IPS-20b (cell line): ENCODE measurements around the gene MAFB.

Experiments used
- H3K27ac ChIP-seq: one replicate; pipeline ENCODE4 v1.5.1; 2013; ENCODE audit warnings: low read length
- H3K27me3 ChIP-seq: 2 replicates; pipeline ENCODE4 v1.6.1; 2013; ENCODE audit warnings: mild to moderate bottlenecking, low read length, inconsistent platforms; ENCODE audit not compliant: insufficient read depth
- H3K36me3 ChIP-seq: 2 replicates; pipeline ENCODE4 v1.6.1; 2013; ENCODE audit warnings: low read depth, mild to moderate bottlenecking, inconsistent platforms, low read length, moderate library complexity; ENCODE audit not compliant: insufficient read depth
- H3K4me1 ChIP-seq: 2 replicates; pipeline ENCODE4 v1.6.1; 2013; ENCODE audit warnings: mild to moderate bottlenecking, control low read depth, inconsistent platforms, low read length, moderate library complexity; ENCODE audit not compliant: insufficient read depth
- H3K4me3 ChIP-seq: 2 replicates; pipeline ENCODE4 v1.5.1; 2013; ENCODE audit warnings: mild to moderate bottlenecking, low read length, inconsistent platforms
- H3K9ac ChIP-seq: 2 replicates; pipeline ENCODE4 v1.6.1; 2013; ENCODE audit warnings: low read depth, mild to moderate bottlenecking, inconsistent platforms, low read length, moderate library complexity
- H3K9me3 ChIP-seq: 2 replicates; pipeline ENCODE4 v1.6.1; 2013; ENCODE audit warnings: mild to moderate bottlenecking, low read depth, low read length, inconsistent platforms; ENCODE audit not compliant: insufficient read depth

Gene MAFB

GRCh38 chr20:40679184-40679583 is 9.9 kb downstream of the MAFB start:
- no peak overlapping the region for H3K9ac ChIP-seq
- no peak overlapping the region for H3K27ac ChIP-seq
- no peaks in the 10 kb centered on the region for H3K36me3 ChIP-seq
- H3K4me1 ChIP-seq: no peaks in the 10 kb centered on the region
- no peaks in the 10 kb centered on the region for H3K9me3 ChIP-seq
- no peak overlapping the region for H3K4me3 ChIP-seq
- H3K27me3 ChIP-seq: peaks cover 82% of the 10 kb centered on the region

DNA sequence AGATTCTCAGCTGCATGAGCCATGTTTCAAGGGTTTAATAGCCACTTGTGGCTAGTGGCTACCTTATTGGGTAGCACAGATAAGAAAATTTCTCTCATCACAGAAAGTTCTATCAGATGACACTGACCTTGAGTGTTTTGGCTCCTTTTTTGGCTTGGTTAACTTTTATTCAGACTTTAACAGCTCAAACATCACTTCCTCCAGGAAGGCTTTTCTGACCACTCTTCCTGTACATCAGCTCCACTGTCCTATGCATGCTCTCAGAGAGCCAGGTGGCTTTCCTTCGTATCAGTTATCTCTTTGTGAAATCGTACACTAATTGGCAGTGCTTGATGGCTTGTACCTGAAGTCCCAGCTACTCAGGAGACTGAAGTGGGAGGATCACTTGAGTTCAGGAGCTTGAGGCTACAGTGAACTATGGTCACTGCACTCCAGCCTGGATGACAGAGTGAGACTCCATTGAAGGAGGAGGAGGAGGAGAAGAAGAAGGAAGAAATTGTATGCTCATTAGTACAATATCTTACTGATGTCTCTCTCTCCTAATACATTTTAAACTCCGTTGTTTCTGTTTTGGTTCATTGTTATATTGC is 10.7 kb downstream of the MAFB start:
- H3K36me3 ChIP-seq: no peaks in the 10 kb centered on the region
- no peaks in the 10 kb centered on the region for H3K4me1 ChIP-seq
- H3K9ac ChIP-seq: no peak overlapping the region
- H3K27ac ChIP-seq: no peak overlapping the region
- no peak overlapping the region for H3K4me3 ChIP-seq
- peaks cover 75% of the 10 kb centered on the region for H3K27me3 ChIP-seq
- H3K9me3 ChIP-seq: no peaks in the 10 kb centered on the region

DNA sequence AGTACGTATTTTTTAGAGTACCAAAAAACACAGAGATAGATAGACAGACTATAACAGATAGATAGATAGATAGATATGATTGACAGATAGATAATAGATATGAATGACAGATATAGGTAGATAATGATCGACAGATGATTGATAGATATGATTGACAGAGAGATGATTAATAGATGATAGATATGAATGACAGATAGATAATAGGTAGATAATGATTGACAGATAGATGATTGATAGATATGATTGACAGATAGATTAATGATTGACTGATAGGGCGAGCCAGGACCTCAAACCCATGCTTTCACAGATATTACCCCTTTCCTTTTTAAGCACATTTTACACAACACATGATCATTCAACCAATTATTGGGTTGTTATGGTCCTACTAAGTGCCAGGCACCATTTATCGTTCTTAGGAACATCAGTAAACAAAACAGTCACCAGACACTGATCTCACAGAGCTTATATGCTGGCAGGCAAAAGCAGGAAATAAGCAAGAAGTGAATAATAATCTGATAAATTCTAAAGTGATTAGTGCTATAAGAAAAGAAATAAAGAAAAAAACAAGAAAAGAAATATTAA is 11.6 kb downstream of the MAFB start:
- H3K27ac ChIP-seq: no peak overlapping the region
- H3K4me3 ChIP-seq: no peak overlapping the region
- no peak overlapping the region for H3K9ac ChIP-seq
- H3K27me3 ChIP-seq: peaks cover 75% of the 10 kb centered on the region
- H3K9me3 ChIP-seq: no peaks in the 10 kb centered on the region
- H3K4me1 ChIP-seq: no peaks in the 10 kb centered on the region
- H3K36me3 ChIP-seq: no peaks in the 10 kb centered on the region

- Histone ChIP-seq H3K27ac (no peak overlapping the region), H3K4me1 (no peaks in the 10 kb centered on the region), H3K9me3 (no peaks in the 10 kb centered on the region), H3K27me3 (peaks cover 67% of the 10 kb centered on the region), H3K36me3 (no peaks in the 10 kb centered on the region), H3K4me3 (no peak overlapping the region), H3K9ac (no peak overlapping the region)
Observed at GRCh38 chr20:40676491-40677269, 12.4 kb downstream of the MAFB start.

DNA sequence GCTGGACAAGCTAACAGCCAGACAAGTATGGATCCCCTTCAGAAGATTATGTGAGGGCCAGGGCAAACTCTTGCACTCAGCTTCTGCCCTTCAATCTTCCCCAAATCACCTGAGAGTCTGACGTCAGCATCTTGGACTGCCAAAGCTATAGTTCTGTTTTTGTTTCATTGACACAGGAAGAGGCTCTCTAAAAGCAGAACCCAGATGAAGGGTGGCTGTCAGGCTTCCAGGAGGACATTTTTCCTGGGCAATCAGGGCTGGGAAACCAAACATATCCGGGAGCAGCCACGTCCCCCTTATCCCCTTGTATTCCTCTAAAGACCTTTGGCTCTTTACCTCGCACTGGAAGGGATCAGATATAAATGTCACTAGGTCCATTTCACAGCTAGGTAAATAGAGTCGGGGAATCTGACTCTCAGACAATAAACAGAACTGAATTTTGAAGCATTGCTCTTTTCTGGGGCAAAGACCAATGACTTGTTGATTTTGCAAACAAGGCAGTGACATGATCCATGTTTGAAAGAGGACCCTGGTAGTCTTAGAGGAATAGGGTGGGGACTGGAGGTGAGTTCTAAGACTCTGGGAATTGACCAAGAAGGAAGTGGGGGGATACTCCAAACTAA is 13.3 kb downstream of the MAFB start:
- Histone ChIP-seq H3K4me1 (no peaks in the 10 kb centered on the region), H3K27ac (no peak overlapping the region), H3K9ac (no peak overlapping the region), H3K9me3 (no peaks in the 10 kb centered on the region), H3K27me3 (peaks cover 57% of the 10 kb centered on the region), H3K36me3 (no peaks in the 10 kb centered on the region), H3K4me3 (no peak overlapping the region)

GRCh38 chr20:40673442-40673841 is 15.6 kb downstream of the MAFB start:
- Histone ChIP-seq H3K27me3 (peaks cover 35% of the 10 kb centered on the region; the same call in 1 of the 2 replicates), H3K4me1 (no peaks in the 10 kb centered on the region), H3K9ac (no peak overlapping the region), H3K27ac (no peak overlapping the region), H3K36me3 (no peaks in the 10 kb centered on the region), H3K9me3 (no peaks in the 10 kb centered on the region), H3K4me3 (no peak overlapping the region)

DNA sequence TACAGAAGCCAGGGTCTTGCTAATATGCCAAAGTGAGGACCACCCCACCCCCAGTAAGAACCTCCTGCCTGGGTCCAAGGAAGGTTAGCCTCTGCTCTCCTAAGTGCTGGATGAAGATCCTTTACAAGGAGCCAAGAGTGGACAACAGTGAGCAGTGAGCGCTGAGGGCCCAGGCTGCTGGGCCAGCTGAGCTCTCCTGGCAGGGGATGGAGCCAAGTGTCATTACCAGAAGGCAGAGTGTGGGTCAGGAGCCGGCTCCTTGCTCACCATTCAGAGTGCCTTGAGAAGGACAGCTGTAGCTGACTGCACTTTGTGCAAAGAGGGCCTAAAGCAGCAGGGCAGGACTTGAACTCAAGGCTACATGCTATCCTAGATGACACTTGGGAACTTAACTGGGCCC is 16.9 kb downstream of the MAFB start:
- Histone ChIP-seq H3K4me3 (no peak overlapping the region), H3K4me1 (no peaks in the 10 kb centered on the region), H3K9ac (no peak overlapping the region), H3K9me3 (no peaks in the 10 kb centered on the region), H3K27me3 (peaks cover 28% of the 10 kb centered on the region; the same call in 1 of the 2 replicates), H3K36me3 (no peaks in the 10 kb centered on the region), H3K27ac (no peak overlapping the region)

- H3K9ac ChIP-seq: no peak overlapping the region
- no peaks in the 10 kb centered on the region for H3K4me1 ChIP-seq
- no peaks in the 10 kb centered on the region for H3K9me3 ChIP-seq
- H3K27me3 ChIP-seq: peaks cover 13% of the 10 kb centered on the region; the same call in 1 of the 2 replicates
- H3K36me3 ChIP-seq: no peaks in the 10 kb centered on the region
- no peak overlapping the region for H3K4me3 ChIP-seq
- H3K27ac ChIP-seq: no peak overlapping the region
Observed at GRCh38 chr20:40670253-40670652, 18.8 kb downstream of the MAFB start.

GRCh38 chr20:40669692-40670091 is 19.3 kb downstream of the MAFB start:
- H3K4me1 ChIP-seq: no peaks in the 10 kb centered on the region

GRCh38 chr20:40668449-40669228 is 20.4 kb downstream of the MAFB start:
- Histone ChIP-seq H3K36me3 (no peaks in the 10 kb centered on the region), H3K9me3 (no peaks in the 10 kb centered on the region), H3K9ac (no peak overlapping the region), H3K27ac (no peak overlapping the region), H3K4me1 (no peaks in the 10 kb centered on the region), H3K27me3 (peaks cover 10% of the 10 kb centered on the region; the same call in 1 of the 2 replicates), H3K4me3 (no peak overlapping the region)

More at GRCh38 chr20:40669692-40670091, 19.3 kb downstream of the MAFB start:
- Histone ChIP-seq H3K4me3 (no peak overlapping the region), H3K36me3 (no peaks in the 10 kb centered on the region), H3K9me3 (no peaks in the 10 kb centered on the region), H3K27me3 (peaks cover 10% of the 10 kb centered on the region; the same call in 1 of the 2 replicates), H3K27ac (no peak overlapping the region), H3K9ac (no peak overlapping the region)

DNA sequence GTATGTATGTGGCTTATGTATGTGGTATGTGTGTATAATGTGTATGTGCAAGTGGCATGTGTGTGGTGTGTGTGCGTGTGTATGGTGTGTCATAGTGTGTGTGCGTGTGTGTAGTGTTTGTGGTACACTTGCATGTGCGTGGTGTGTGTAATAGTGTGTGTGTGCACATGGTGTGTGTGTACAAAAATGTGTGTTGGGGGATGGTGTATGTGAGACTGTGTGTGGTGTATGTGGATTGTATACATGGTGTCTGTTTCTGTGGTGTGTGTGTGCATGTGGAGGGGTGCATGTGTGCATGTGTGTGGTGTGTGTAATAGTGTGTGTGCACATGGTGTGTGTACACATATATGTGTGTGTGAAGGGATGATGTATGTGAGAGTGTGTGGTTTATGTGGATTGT is 21.5 kb downstream of the MAFB start:
- Histone ChIP-seq H3K4me3 (no peak overlapping the region), H3K36me3 (no peaks in the 10 kb centered on the region), H3K27ac (no peak overlapping the region), H3K9ac (no peak overlapping the region), H3K4me1 (no peaks in the 10 kb centered on the region), H3K27me3 (peaks cover under 1% of the 10 kb centered on the region; the same call in 1 of the 2 replicates), H3K9me3 (no peaks in the 10 kb centered on the region)
